Measurements from ENCODE around the gene GTF3C4.

GRCh38 chr9:132630116-132630515 lies 40.1 kb upstream of the GTF3C4 start:
- TF ChIP-seq POLR2A (IDR thresholded peaks at IDR 0.05), result no peak
- no peak for TF ChIP-seq CTCF (IDR thresholded peaks at IDR 0.05 in 8 of 11, conservative IDR thresholded peaks at IDR 0.05 in 3 of 11)
- no peak for TF ChIP-seq POLR2AphosphoS5 (IDR thresholded peaks at IDR 0.05)

All from spleen (tissue), 7 donors.